HG03103 (cell line): ENCODE data around the gene AGFG1.
A peak's percentile ranks its signal among the peaks of the same experiment; 100 is the strongest.

Source experiments
- ATAC-seq: cut with Tn5 transposase; IDR thresholded peaks from one replicate; pipeline ENCODE4 v1.9.1; 2021; ENCODE audit warnings: low read depth; ENCODE audit not compliant: unreplicated experiment

AGFG1 gene, protein sequence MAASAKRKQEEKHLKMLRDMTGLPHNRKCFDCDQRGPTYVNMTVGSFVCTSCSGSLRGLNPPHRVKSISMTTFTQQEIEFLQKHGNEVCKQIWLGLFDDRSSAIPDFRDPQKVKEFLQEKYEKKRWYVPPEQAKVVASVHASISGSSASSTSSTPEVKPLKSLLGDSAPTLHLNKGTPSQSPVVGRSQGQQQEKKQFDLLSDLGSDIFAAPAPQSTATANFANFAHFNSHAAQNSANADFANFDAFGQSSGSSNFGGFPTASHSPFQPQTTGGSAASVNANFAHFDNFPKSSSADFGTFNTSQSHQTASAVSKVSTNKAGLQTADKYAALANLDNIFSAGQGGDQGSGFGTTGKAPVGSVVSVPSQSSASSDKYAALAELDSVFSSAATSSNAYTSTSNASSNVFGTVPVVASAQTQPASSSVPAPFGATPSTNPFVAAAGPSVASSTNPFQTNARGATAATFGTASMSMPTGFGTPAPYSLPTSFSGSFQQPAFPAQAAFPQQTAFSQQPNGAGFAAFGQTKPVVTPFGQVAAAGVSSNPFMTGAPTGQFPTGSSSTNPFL

DNA sequence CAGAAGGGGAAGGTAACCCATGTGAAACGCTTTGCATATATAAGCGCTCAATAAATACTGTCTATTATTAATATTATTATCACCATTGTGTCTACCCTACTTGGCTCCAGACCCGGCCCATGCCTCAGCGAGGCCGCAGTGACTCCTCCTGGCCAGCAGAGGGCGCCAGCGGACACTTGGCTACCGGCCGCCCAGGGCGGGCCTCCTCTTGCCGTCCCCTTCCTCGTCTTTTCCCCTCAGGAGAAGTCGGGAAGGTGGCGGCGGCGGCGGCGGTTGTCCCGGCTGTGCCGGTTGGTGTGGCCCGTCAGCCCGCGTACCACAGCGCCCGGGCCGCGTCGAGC lies at the start of gene AGFG1:
Gene AGFG1, plus strand, starts transcription at position 233 of the 341 bp plus-strand sequence. CDS start 266 bp downstream, outside the sequence.
- peak; percentile 81 for ATAC-seq

DNA sequence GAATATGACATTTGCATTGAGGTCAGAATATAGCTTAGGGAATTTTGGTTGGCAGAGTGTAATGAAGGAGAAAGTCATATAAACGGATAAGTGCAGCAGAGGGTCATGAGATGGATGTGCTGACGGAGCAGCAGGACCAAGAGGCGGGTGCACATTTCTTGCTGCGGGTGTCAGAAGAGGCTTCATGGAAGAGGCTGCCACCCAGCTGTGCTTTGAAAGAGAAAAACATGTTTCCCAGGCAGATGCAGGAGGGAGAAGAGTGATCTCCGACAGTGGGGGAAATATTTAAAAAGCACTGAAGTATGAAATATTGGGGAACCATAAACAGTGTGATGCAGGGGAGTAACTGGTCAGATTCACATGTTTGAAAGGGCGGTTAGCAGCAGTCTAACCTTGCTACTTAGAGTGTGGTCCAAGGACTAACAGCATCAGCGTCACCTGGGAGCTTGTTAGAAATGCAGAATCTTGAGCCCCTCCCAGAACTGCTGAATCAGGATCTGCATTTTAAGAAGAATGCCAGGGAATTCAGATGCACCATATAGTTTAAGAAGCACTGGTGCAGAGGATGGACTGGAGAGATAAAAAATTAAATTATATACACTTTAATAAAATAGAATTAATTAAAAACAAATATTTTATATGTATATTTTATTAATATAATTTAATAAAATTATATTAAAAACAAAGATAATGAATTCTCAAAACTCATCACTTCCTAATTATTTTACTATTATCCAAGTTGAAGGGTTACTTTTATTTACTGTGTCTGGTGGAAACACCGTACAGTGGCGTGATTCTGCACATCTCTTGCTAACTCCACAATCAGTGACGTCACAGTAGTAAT lies 48.1 kb upstream of the AGFG1 start:
- ATAC-seq = no peak

DNA sequence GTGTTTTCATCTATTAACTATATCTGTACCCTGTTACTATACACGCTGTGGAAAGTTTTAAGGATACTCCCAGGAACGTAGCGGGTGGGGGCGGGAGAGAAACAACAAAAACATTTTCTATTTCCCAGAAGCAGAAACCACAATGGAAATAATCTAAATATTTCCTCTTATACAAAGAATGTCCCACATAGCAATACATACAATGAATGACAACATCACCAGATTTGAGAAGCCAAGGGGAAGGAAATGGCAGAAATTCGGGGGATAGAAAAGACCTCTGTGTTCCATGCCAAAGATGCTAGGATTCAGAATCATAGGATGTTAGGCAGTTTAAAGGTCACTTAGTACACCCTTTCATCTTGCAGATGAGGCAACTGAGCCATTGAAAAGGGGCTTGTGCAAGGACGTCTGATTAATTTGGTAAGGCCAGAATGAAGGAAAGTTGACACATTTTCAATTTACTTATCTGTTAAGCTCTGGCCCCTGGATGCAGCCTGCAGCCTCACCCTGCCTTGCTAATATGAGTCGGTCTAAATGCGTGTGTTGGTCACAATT lies 43.1 kb upstream of the AGFG1 start:
- no peak for ATAC-seq

DNA sequence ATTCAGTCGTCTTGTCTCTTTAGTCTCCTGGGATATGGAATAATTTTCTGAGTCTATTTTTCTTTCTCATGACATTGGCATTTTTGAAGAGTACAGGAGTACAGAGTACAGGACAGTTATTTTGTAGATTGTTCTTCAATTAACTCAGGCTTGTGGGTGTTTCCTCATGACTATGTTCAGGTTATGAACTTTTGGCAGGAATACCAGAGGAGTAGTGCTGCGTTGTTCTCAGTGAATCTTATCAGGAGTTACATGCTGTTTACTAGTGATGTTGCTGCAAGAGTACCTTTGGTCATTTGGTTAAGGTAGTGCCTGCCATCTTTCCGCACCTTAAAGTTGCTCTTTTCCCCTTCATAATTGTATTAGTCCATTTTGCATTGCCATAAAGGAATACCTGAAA lies 41.3 kb upstream of the AGFG1 start:
- no peak for ATAC-seq

DNA sequence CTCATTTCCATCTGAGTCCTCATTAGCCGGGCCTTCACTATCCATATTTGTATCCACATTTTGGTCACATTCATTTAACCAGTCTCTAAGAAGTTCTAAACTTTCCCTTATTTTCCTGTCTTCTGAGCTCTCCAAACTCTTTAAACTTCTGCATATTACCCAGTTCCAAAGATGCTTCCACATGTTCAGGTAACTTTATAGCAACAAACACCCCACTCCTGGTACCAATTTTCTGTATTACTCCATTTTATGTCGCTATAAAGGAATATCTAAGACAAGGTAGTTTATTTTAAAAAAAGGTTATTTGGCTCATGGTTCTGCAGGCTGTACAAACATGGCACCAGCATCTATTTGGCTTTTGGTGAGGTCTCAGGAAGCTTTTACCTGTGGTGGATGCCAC lies 38.8 kb upstream of the AGFG1 start:
- no peak for ATAC-seq

DNA sequence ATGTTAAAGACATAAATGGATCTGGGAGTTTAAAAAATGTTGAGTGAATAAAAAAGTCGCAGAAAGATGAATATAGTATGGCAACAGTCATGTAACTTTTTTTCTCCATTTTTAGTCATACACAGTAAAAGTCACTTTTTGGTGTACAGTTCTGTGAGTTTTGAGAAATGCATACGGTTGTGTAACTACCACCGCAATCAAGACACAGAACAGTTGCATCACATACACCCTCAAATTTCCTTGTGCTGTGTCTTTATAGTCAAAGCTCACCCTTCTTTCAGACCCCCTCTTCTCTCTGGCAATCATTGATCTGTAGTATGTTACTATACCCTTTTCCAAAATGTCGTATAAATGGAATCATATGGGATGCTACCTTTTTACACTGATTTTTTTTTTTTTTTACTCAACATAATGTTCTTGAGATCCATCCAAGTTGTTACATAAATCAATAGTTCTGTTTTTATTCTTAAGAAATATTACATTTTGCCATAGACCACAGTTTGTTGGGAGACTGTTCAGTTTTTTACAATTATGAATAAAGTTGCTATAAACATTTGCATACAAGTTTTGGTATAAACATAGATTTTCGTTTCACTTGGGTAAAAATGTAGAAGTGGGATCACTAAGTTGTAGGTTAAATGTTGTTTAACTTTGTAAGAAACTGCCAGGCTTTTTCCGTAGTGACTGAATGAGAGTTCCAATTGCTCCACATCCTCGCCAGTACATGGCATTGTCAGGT lies 35.4 kb upstream of the AGFG1 start:
- no peak for ATAC-seq

DNA sequence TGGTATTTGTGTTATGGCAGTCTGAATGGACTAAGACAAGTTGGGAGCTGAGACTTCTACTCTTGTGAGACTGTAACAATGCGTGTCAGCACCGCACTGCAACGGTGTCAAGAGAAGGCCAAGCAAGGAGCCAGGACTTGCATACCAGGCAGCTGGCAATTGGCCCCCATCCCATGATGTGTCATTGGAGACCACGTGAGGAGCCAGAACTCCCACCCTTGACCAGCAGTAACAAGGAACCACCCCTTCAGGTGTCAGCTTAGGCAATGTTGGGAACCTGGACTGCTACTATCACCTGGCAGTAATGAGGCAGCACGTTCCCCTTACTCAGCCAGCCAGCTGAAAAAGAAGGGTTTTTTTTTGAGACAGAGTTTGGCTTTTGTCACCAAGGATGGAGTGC lies 32.7 kb upstream of the AGFG1 start:
- ATAC-seq = no peak

DNA sequence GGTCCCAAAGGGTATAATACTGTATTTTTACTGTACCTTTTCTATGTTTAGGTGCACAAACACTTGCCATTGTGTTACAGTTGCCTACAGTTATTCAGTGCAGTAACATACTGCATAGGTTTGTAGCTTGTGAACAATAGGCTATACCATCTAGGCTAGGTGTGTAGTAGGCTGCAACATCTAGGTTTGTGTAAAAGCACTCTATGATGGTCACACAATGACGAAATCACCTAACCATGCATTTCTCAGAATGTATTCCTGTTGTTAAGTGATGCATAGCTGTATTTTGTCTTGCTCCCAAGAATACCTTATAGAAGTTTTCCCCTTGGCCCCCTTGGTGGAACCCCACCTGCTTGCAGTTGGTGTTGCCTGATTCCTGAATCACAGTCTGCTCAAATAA lies 29.3 kb upstream of the AGFG1 start:
- no peak for ATAC-seq

DNA sequence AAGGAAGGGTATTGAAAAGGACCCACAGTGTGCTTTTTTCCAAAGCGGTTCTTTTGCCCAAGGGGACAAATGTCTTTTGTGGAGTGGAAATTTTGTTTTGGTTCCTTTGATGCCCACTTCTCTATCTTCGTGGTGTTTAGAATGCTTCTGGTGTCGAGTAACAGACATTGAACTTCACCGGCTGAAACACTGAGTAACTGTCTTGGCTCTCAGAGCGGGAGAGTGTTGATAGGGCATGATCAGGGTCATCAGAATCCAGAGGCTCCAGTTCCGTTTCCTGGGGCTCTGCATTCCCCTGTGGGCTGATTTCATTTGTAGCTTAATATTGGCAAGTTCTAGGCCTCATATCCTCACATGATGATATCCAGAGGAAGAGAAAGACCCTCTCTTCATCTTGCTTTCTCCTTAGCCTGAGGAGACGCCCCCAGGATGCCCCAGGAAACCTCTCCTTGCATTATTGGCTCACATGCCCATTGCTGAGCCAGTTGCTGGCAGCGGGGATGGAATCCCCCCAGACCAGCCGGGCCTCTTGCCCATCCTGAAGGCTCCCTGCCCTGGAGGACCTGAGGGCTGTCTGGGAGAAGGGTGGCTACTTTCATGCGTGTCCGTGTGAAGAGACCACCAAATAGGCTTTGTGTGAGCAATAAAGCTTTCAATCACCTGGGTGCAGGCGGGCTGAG lies 27.9 kb upstream of the AGFG1 start:
- ATAC-seq = no peak

DNA sequence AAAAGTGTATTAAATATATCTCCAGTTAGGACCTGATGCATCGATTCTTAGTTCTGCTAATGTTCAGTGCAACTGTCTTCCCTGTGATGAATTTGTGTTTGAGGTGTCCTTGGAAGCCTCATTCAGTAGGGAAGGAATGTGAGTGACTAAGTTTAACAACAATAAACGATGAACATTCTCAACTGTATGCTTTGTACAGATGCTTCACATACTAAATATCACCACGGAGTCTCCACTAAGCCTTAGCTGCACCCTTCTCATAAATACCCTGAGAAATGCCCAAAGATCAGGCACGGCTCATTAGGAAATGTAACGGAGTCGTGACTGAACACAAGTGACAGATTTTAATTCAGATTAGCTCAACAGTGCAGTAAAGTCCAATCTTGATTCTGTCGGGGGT lies 24.4 kb upstream of the AGFG1 start:
- ATAC-seq = no peak

DNA sequence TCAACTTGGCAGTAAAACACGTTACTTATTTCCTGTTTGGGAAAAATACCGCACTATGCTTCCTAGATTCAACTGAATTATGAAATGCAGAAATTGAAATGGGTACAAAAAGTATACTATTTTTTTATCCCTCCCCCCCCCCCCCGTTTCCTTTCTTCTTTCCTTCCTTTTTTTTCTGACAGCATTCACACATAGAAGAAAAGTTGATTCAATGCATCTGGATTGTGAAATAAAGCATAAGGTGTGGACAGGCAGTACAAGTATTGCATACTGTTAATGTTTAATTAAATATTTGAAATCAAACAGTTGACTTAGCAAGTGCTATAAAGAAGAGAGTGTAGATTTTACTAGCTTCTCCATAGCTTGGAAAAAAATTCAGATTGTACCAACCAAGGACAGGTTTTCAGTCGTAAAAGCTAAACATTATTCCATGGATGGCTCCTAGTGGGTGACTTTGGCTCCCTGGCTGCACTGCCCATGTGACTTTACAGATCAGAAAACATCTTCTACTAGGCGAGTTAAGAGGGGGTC lies 21.6 kb upstream of the AGFG1 start:
- ATAC-seq = no peak

DNA sequence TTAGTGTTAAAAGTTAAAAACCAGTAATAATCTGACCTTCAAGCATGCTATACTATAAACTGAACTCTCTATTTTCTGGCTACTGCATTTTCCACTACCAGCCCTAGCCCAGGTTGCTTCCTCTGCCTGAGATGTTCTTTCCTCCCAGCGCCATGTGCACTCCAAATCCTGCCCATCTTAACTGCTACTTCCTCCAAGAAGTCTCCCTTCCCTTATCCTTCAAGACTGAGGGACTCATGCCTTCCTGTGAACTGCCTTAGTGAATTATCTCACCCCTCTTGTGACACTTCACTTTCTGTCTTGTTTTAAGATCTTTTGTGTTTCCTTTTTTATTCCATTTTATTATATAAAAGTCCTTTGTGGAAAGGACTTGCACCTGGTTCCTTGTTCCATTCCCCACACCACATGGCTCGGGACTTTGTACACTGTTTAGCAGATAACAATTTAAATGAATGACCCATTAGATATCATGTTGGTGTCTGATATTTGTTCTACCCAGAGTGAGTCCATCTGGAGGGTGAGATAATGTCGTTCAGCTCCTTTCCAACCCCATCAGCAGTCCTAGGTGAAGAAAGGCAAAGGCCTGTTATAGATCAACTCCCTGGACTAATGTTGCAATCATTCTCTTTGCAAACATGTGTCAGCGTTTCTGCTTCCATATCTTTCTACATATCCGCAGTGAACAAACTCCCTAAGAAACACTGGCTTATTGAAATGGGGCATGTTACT lies 20.9 kb upstream of the AGFG1 start:
- ATAC-seq = no peak

DNA sequence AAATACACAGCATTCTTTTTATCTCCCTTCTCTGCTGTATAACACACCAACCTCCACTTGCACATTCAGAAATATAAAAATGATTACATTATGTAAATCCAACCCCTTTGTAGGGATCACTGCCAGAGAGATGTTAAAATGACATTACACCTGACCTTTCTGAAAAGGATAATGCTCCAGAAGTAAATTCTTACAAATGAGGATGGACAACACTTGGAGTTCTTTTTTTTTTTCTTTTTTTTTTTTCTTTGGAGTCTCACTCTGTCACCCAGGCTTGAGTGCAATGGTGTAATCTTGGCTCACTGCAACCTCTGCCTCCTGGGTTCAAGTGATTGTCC lies 20.3 kb upstream of the AGFG1 start:
- no peak for ATAC-seq

DNA sequence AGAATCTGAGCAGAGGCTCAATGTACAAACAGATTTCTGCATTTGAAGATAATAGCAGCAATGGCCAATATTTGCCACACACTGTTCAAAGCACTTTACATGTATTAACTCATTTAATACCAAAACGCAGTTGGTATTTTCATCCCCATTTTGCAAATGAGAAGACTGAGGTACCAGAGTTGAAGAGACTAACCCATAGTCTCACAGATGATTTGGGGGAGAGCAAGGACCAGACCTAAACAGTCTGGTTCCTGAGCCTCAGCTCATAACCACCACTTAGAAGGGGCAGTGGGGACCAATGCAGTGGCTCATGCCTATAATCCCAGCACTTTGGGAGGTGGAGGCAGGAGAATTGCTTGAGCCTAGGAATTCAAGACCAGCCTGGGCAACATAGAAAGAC lies 18.1 kb upstream of the AGFG1 start:
- ATAC-seq = no peak

DNA sequence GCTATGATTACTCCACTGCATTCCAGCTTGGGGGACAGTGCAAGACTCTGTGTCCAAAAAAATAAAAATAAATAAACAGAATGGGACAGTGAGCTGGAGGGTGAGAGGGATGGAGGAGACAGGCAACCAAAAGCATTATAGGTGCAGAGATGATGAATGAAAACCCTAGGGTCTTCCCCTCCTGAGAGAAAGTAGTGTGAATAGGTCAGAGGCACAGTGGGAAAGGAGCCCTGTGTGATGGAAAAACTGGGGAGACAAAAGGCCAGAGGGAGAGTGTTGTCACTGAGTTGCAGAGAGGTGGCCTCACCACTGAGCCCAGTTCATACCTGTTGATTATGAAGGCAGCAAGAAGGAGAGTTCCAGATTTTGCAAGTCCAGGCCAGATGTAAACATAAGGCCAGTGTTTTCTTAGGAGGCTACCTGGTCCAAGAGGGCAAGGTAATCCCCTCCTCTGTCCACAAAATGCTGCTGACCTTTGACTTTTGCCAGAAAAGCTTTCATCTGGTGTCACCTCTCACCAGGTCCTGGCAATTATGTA lies 17.6 kb upstream of the AGFG1 start:
- no peak for ATAC-seq

DNA sequence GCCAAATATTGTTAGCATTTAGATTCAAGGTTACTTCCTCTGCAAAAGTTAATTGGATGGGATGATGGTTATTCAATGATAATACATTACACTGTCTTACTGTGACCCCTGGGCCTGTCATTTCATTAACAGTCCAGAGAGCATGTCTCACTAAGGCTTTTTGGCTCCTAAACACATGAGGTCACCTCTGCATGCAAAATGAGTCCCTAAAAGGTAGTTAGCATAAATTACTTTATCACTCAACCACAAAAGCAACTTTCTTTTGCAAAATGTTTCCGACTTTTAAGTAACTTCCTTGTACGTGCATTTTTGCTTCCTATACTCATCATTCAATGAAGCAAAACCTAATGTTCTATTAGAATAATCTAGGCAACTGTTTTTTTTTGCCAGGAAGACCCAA lies 16.8 kb upstream of the AGFG1 start:
- no peak for ATAC-seq

DNA sequence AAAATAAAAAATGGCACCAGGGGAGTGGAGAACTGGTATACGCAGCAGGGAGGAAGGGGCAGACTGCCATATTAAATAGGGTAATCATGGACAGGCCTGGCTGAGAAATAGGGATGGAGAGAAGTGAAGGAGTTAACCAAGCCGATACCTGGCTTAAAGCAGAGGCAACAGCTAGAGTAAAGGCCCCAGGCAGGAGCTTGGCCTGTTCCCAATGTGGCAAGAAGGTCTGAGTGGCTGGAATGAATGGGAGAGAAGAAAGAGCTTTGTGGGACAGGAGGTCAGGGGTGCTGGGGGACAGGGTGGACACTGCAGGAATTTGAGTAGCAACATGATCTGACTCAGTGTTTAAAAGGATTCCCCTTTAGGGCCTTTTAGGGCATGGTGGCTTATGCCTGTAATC lies 15.9 kb upstream of the AGFG1 start:
- ATAC-seq = no peak

DNA sequence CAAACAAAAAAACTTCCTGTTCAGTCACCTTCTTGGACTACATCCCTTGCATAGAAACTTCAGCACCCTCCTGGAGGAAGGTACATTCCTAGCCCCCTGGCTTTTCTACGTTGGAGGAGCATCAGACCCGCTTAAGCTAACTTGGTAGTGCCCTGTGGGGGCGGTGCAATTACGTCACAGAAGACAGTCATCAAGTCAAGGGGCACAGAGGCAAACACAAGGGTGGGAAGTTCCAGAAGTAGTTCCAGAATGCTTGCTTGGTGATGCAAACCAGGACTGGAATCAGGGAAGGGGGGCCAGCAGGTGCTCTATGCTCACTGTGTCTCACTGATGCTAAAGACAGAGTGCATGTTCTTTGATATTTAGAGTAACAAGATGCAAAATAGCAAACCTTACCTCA lies 15.2 kb upstream of the AGFG1 start:
- ATAC-seq = no peak

DNA sequence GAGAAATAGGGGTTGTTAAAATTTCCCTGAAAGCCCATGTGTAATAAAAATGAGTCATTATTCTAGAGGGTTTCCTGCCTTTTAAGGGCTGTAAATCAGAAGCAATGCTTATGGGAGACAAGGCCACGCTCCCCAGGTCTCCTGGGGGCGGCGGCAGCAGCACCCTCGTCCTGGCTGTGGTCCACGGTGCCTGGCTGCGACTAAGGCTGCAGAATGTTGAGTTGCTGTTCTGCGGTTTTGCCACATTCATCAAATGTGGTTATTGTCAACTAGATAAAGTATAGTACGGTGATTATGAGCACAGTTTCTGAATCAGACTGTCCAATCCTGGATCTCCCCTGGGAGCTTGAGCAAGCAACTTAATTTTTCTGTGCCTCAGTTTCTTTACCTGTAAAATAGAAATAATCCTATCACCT lies 11.9 kb upstream of the AGFG1 start:
- no peak for ATAC-seq
